Adipocyte (in vitro differentiated cells): ENCODE measurements around the gene POTEG.
"Not testable (repeated sequence)": the region's sequence is repeated elsewhere in the genome, so short reads cannot be mapped to it uniquely, and the experiment has no call there.

Experiments used
- DNase-seq: peaks from one replicate; pipeline ENCODE4 v3.0.0-alpha.2; 2015; ENCODE audit warnings: low read depth
- H3K27me3 ChIP-seq: replicated peaks from 2 replicates; pipeline ENCODE4 v1.7.0; 2013; ENCODE audit warnings: mild to moderate bottlenecking, low read length, moderate library complexity; ENCODE audit not compliant: control insufficient read depth, insufficient read depth
- H3K36me3 ChIP-seq: 2 replicates; pipeline ENCODE4 v1.7.0; 2013; ENCODE audit warnings: low read length, mild to moderate bottlenecking, moderate library complexity; ENCODE audit not compliant: control insufficient read depth, insufficient read depth, severe bottlenecking
- H3K4me1 ChIP-seq: 2 replicates; pipeline ENCODE4 v1.7.0; 2013; ENCODE audit warnings: mild to moderate bottlenecking, low read length, moderate library complexity; ENCODE audit not compliant: control insufficient read depth, insufficient read depth
- H3K4me3 ChIP-seq: 2 replicates; pipeline ENCODE4 v1.7.0; 2013; ENCODE audit warnings: mild to moderate bottlenecking, low read length, moderate library complexity
- H3K9ac ChIP-seq: 2 replicates; pipeline ENCODE4 v1.7.0; 2013; ENCODE audit warnings: mild to moderate bottlenecking, low read length, moderate library complexity
- H3K9me3 ChIP-seq: 2 replicates; pipeline ENCODE4 v1.7.0; 2013; ENCODE audit warnings: mild to moderate bottlenecking, low read length, moderate library complexity; ENCODE audit not compliant: control insufficient read depth

Gene POTEG

GRCh38 chr14:19434241-19434640 lies at the start of gene POTEG:
Gene POTEG, minus strand, starts transcription at chr14:19434341. Its CDS starts 52 bp downstream, at chr14:19434289.
- not testable (repeated sequence) for H3K9ac ChIP-seq, H3K36me3 ChIP-seq, H3K27me3 ChIP-seq, H3K4me3 ChIP-seq, DNase-seq, H3K4me1 ChIP-seq, H3K9me3 ChIP-seq

DNA sequence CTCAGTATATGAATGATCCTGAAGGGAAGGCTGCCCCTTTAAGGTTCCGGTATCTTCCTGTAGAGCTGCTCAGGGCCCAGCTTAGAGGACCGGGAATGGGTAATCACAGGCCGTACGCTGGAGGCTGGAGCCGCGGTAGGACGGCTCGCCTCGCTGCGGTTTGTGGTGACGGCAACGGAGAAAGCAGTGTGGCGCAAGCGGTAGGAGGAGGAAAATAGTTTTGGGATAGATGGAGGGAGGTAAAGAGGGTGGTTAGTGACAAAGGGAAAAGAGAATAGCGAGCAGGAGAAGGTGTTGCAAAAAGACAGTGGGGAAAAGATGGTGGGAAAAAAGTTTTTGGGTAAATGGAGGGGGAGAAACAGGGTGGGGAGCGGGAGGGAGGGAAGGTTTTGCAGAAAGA lies 48.0 kb upstream of the POTEG start:
- not testable (repeated sequence) for H3K4me3 ChIP-seq, H3K36me3 ChIP-seq, H3K4me1 ChIP-seq, H3K9ac ChIP-seq, H3K27me3 ChIP-seq, H3K9me3 ChIP-seq, DNase-seq

DNA sequence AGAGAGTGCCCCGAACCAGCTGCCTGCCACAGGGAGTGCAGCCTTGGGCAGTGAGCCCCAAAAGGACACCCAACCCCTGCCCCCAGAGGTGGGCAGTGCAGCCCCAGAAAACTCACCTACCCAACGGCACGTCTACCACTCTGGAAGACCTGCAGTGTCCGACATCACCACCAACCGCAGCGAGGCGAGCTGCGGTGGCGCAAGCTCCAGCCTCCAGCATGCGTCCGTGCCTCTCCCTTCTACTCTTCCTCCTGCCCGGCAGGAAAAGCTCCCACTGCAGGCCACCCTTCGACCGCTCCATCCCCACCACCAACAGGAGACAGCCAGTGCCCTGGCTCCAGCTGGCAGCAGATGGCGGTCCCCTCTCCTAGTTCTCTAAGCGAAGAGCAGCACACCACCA lies 47.3 kb upstream of the POTEG start:
- not testable (repeated sequence) for H3K36me3 ChIP-seq, H3K27me3 ChIP-seq, H3K4me3 ChIP-seq, DNase-seq, H3K4me1 ChIP-seq, H3K9ac ChIP-seq, H3K9me3 ChIP-seq

DNA sequence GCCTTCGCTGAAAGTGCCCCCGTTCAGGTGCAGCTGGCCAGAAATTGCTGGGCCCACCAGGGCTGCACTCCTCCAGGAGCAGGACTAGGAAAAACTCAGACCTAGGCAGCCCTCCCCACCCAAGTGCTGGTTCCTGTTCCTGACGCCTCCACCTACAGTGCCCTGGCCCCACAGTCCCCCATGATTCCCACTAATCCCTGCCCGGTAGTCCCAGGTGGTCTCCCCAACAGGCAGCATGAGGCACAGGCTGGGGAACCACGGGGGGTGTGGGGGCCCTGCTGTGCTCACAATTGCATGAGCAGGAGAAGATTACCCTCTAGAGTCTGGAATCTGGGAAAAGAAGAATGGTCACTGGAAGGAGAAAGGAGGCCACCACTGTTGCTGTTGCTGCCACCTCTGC lies 46.4 kb upstream of the POTEG start:
- DNase-seq, H3K36me3 ChIP-seq, H3K9me3 ChIP-seq, H3K27me3 ChIP-seq, H3K4me1 ChIP-seq, H3K9ac ChIP-seq, H3K4me3 ChIP-seq: not testable (repeated sequence)

GRCh38 chr14:19445761-19446160 lies 11.6 kb upstream of the POTEG start:
- not testable (repeated sequence) for H3K4me3 ChIP-seq, H3K4me1 ChIP-seq, H3K27me3 ChIP-seq, H3K9me3 ChIP-seq, DNase-seq, H3K9ac ChIP-seq, H3K36me3 ChIP-seq

DNA sequence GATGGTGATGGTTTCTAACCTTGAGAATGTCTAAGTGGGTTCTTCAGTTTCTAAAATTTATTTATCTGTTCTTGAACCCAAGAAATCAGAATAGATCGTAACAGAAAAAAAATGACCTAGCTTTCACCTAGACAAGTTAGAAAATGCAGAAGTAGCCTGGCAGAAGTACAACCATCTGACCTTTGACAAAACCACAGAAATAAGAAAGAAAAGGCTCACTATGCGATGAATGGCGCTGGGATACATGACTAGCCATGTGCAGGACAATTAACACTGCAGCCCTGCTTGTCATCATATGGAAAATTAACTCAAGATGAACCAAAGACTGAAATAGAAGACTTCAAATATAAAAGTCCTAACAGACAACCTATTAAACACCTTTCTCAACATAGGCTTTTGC lies 5.7 kb upstream of the POTEG start:
- not testable (repeated sequence) for H3K4me3 ChIP-seq, H3K9ac ChIP-seq, H3K36me3 ChIP-seq, H3K27me3 ChIP-seq, DNase-seq, H3K9me3 ChIP-seq, H3K4me1 ChIP-seq

DNA sequence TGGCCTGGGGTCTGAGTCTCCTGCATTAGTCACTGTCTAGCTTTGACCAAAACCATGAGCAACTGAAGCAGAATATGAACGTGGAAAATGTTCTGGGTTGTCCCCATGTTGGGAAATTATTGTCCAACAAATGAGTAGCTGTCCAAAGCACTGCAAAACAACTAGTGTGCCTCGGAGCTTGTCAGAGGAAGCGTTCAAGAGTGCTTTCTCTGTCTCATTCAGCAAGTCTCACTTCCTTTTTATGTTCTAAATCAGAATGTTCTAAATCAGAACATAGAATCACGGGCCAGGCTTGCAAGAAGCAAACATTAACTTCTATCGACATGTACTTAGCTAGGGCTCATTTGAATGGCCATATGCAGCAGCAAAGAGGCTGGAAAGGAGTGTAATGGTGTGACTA lies 5.1 kb upstream of the POTEG start:
- not testable (repeated sequence) for H3K9me3 ChIP-seq, H3K4me1 ChIP-seq, H3K9ac ChIP-seq, DNase-seq, H3K27me3 ChIP-seq, H3K36me3 ChIP-seq, H3K4me3 ChIP-seq

DNA sequence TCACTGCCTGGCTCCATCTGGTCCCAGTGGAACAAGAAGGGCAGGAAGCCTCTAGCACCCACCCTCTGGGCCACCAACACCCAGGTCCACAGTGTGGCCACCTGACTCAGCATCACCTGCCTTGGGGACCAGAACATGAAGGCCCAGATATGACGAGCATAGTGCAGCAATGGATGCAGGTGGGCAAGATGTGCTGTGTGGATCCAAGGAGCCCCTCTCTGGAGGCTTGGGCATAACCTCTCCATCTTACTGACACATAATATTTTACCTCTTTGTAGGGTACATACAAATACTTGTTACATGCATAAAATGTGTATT lies 2.9 kb upstream of the POTEG start:
- H3K36me3 ChIP-seq, H3K9ac ChIP-seq, H3K27me3 ChIP-seq, H3K9me3 ChIP-seq, H3K4me1 ChIP-seq, H3K4me3 ChIP-seq, DNase-seq: not testable (repeated sequence)

GRCh38 chr14:19436311-19437125 lies 2.4 kb upstream of the POTEG start:
- DNase-seq, H3K4me1 ChIP-seq, H3K27me3 ChIP-seq, H3K4me3 ChIP-seq, H3K9me3 ChIP-seq, H3K36me3 ChIP-seq, H3K9ac ChIP-seq: not testable (repeated sequence)

GRCh38 chr14:19435852-19436251 lies 1.7 kb upstream of the POTEG start:
- H3K4me3 ChIP-seq, H3K36me3 ChIP-seq, H3K27me3 ChIP-seq, H3K9me3 ChIP-seq, H3K9ac ChIP-seq, DNase-seq, H3K4me1 ChIP-seq: not testable (repeated sequence)

DNA sequence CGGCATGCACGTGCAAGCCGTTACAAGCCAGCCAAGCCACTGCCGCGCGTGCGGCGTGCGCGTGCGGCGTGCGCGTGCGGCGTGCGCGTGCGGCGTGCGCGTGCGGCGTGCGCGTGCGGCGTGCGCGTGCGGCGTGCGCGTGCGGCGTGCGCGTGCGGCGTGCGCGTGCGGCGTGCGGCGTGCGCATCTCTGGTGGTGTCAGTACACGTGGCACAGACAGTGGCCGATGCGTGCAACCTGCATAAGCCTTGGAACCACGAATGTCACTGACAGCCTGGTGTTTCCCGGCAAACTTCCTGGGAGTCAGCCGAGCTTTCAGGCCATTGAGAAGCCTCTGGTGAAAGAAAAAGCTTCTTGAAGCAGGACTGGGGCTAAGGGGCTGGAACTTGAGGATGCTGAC lies 750 bp upstream of the POTEG start:
- H3K36me3 ChIP-seq, H3K9me3 ChIP-seq, H3K4me3 ChIP-seq, H3K9ac ChIP-seq, H3K27me3 ChIP-seq, H3K4me1 ChIP-seq, DNase-seq: not testable (repeated sequence)

- not testable (repeated sequence) for H3K4me3 ChIP-seq, DNase-seq
These were observed 376 bp downstream of the POTEG start for GRCh38 chr14:19433765-19434164.

More at GRCh38 chr14:19433765-19434164, 376 bp downstream of the POTEG start:
- not testable (repeated sequence) for H3K36me3 ChIP-seq, H3K4me1 ChIP-seq, H3K9ac ChIP-seq, H3K27me3 ChIP-seq, H3K9me3 ChIP-seq
